Aorta (tissue), 5 donors: ENCODE data around the gene STK10. TPM values are rescaled to one million over a fixed set of nuclear protein-coding genes. Genes with fewer than 3 reads are reported as not detected.

Experiments used
- ATAC-seq: fragments of 200-7000 bp; cut with Tn5 transposase; one replicate; pipeline ENCODE4 v1.9.1; 2022; ENCODE audit warnings: moderate library complexity; ENCODE audit not compliant: low FRiP score
- DNase-seq, 2 donors: peaks; one replicate each; pipeline ENCODE4 v3.0.0-alpha.2; 2020
- H3K27ac ChIP-seq, 2 donors: one replicate each; pipeline ENCODE4 v1.5.1; 2013; ENCODE audit warnings: low read length in 2 of 2, mild to moderate bottlenecking in 2 of 2, moderate library complexity in 2 of 2, control low read depth in 1 of 2, inconsistent platforms in 1 of 2, low read depth in 1 of 2
- H3K27me3 ChIP-seq, 2 donors: one replicate each; pipeline ENCODE4 v1.6.1; 2013; ENCODE audit warnings: control low read depth in 1 of 2, low read length in 1 of 2, mild to moderate bottlenecking in 1 of 2, moderate library complexity in 1 of 2; ENCODE audit not compliant: insufficient read depth in 2 of 2, control insufficient read depth in 1 of 2
- H3K36me3 ChIP-seq, 2 donors: one replicate each; pipeline ENCODE4 v1.6.1; 2013; ENCODE audit warnings: control low read depth in 1 of 2, low read length in 1 of 2, mild to moderate bottlenecking in 1 of 2; ENCODE audit not compliant: insufficient read depth in 2 of 2, control insufficient read depth in 1 of 2
- H3K4me1 ChIP-seq, 2 donors: one replicate each; pipeline ENCODE4 v1.6.1; 2013; ENCODE audit warnings: low read length in 2 of 2, control low read depth in 1 of 2, mild to moderate bottlenecking in 1 of 2, moderate library complexity in 1 of 2; ENCODE audit not compliant: insufficient read depth in 2 of 2, control insufficient read depth in 1 of 2
- H3K4me3 ChIP-seq, 2 donors: one replicate each; pipeline ENCODE4 v1.5.1; 2013; ENCODE audit warnings: low read length in 2 of 2, control low read depth in 1 of 2, mild to moderate bottlenecking in 1 of 2
- H3K9me3 ChIP-seq: one replicate; pipeline ENCODE4 v1.6.1; 2013; ENCODE audit warnings: mild to moderate bottlenecking, low read length; ENCODE audit not compliant: control insufficient read depth
- WGBS, 2 donors: extraction: QIAGEN DNeasy Blood & Tissue Kit; methylation state at CpG; one replicate each; pipeline ENCODE4 v1.1.7; 2013; 5-methylcytosine and 5-hydroxymethylcytosine counted together
- intact Hi-C, 2 donors: fragments of 100-400 bp; cut with DNase I; formaldehyde crosslinking; loops; one replicate each; pipeline versions ENCODE4 v1.14.2 to v1.15.0; 2022
- polyA plus RNA-seq, 2 donors: library from polyadenylated mRNA; stranded (reverse); fragments of 200-250 nt; gene quantifications; one replicate each; pipeline ENCODE4 v1.2.3, GENCODE V29; 2013
- total RNA-seq, 2 donors: library from RNA; stranded (reverse); fragmentation: NEBNext Ultra II Directional; extraction: Animal tissue kit (Norgen Biotek cat#: 25700); gene quantifications; one replicate each; pipeline ENCODE4 v1.2.1, GENCODE V29; 2021
- donor health status: healthy with polysubstance abuse.
- donor health status: Bipolar disorder and iron deficiency.
- donor health status: DM: no; HTN: no; CAD: no.
- donor health status: DM: no; HTN: no; CAD: no.
- donor health status: DM: yes; HTN: yes; CAD: no.

The STK10 gene
- total and polyA plus RNA-seq, 4 donors: 4.1 to 67.7 (median 18.8) TPM

DNA sequence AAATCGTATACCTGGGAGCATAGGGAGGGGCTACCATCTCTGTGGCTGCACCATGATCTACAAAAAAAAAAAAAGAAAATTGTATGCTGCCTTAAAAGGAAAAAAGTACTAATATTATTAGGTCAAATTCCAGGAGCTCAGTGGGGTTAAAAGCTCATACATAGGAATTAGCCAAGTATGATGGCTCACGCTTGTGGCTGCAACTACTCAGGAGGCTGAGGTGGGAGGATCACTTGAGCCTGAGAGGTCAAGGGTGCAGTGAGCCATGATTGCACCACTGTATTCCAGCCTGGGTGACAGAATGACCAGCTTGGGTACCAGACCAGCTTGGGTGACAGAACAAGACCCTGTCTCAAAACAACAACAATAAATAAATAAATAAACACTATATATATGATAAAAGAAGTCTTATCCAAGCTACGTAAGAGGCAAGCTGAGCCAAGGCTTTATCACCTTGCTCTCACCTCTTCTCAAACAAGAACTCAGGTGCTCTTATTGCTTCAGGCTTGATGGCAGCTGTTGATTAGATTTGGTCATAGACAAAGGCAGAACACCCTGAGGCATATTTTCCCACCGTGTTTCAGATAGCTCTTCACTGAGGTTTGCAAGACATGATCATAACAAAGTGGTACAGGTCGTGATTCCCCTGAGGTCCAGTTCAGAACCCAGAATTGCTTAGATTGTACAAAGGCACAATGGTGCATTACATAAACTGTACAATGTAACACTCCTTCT, 178.3 kb downstream of the STK10 start:
- Histone ChIP-seq H3K9me3 (no peaks in the 10 kb centered on the region), H3K4me1 (no peaks in the 10 kb centered on the region), H3K27ac (no peak overlapping the region), H3K27me3 (no peaks in the 10 kb centered on the region), H3K36me3 (no peaks in the 10 kb centered on the region), H3K4me3 (no peak overlapping the region)
- DNase-seq: no peak
- intact Hi-C loops: loop anchor here in 1 of 2 donors (5.0 to 10.0 kb wide), 3 partner anchors 37 to 275 kb away; partner anchors contain the start of gene UBTD2
- ATAC-seq: no peak
- 71% methylated on average over 5 of the region's 5 CpGs for WGBS, 2 donors

DNA sequence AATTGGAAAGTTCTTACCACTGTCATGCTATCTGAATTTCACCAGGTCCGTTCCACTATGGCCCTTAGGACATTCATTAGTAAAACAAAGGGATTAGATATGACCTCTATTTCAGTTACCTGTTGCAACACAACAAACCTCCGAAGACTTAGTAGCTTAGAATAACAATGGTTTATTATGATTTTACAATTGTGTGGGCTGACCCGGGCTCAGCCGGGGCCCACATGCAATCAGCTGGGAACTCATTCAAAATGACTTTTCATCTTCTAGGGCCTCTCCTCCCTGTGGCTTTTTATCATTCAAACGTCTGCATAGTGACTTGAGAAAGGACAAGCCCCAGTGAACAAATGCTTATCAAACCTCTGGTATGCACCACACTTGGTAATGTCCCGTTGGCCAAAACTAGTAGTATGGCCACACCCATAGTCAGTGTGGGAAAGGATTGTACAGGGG, 179.3 kb downstream of the STK10 start:
- no peak overlapping the region for H3K27ac ChIP-seq
- H3K27me3 ChIP-seq: no peaks in the 10 kb centered on the region
- WGBS, 2 donors: 49% methylated on average over 6 of the region's 6 CpGs
- no peak overlapping the region for H3K4me3 ChIP-seq
- ATAC-seq (no peak), DNase-seq (no peak)
- no peaks in the 10 kb centered on the region for H3K36me3 ChIP-seq
- intact Hi-C loops: loop anchor here in 1 of 2 donors (5.0 to 10.0 kb wide), 3 partner anchors 36 to 276 kb away; partner anchors contain the start of gene UBTD2
- H3K9me3 ChIP-seq: no peaks in the 10 kb centered on the region
- H3K4me1 ChIP-seq: no peaks in the 10 kb centered on the region

DNA sequence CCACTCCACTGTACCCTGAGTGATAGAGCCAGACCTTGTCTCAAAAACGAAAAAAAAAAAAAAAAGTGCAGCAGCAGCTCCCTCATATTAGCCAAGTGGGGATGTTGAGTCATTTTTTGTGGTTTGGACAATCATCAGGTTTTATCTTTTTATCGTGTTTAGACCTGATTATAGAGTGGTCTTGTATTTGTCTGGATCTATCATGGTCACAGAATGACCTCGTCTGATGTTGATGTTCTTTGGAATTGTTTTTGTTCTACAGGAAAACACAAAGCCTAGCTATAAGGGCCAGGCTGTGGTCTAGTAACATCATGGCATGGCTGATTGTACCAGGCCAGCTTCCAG, 179.9 kb downstream of the STK10 start:
- no peaks in the 10 kb centered on the region for H3K4me1 ChIP-seq

DNA sequence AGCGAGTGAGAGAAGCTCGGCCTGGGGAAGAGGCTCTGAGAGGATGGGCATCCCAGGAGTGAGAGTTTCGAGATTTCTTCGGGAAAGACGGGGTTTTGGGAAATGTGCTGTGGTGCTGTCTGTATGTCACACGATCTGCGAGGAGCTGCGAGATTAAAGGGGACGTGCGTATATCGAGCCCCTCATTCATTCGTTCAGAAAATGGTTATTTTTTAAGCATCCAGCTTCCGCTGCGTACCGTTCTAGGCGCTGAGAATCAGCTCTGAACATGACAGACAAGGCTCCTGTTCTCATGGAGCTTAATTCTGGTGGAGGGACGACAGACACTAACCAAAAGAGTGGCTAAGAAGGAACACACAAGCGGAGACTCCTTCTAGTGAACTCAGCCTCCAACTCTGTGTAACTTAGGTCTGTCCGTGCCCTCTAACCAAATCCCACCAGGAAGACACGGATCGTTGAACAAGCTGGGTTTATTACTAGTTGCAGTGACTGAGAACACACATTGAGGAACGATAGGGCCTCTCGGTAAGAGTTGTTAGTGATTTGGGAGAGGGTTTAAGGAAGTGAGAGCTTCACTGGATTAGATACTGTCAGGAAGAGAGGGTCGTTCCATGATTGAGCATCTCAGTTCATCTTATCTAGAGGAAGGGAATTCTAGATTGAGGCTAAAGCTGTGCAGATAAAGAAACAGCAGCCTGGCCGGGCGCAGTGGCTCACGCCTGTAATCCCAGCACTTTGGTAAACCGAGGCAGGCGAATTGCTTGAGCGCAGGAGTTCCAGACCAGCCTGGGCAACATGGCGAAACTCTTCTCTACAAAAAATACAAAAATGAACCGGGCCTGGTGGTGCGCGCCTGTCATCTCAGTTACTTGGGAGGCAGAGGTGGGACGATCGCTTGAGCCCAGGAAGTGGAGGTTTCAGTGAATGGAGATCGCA, 180.6 kb downstream of the STK10 start:
- WGBS, 2 donors: 27% methylated on average over 37 of the region's 37 CpGs
- H3K27ac ChIP-seq: peak overlapping the region in 1 of 2 donors; percentile 93
- DNase-seq: no peak
- peak overlapping the region; percentile 79 to 92 for H3K4me3 ChIP-seq
- no peaks in the 10 kb centered on the region for H3K27me3 ChIP-seq
- H3K36me3 ChIP-seq: no peaks in the 10 kb centered on the region
- ATAC-seq: no peak
- no peaks in the 10 kb centered on the region for H3K4me1 ChIP-seq
- intact Hi-C loops: loop anchor here in 1 of 2 donors (5.0 to 10.0 kb wide), 3 partner anchors 35 to 277 kb away; partner anchors contain the start of gene UBTD2
- H3K9me3 ChIP-seq: no peaks in the 10 kb centered on the region

More for the DNA sequence above, 179.9 kb downstream of the STK10 start:
- DNase-seq (no peak), ATAC-seq (no peak)
- H3K27me3 ChIP-seq: no peaks in the 10 kb centered on the region
- H3K36me3 ChIP-seq: no peaks in the 10 kb centered on the region
- H3K4me3 ChIP-seq: no peak overlapping the region
- no peak overlapping the region for H3K27ac ChIP-seq
- 38 to 42% methylated on average over 3 of the region's 3 CpGs for WGBS, 2 donors
- no peaks in the 10 kb centered on the region for H3K9me3 ChIP-seq
- intact Hi-C loops: loop anchor here in 1 of 2 donors (5.0 to 10.0 kb wide), 3 partner anchors 36 to 277 kb away; partner anchors contain the start of gene UBTD2

DNA sequence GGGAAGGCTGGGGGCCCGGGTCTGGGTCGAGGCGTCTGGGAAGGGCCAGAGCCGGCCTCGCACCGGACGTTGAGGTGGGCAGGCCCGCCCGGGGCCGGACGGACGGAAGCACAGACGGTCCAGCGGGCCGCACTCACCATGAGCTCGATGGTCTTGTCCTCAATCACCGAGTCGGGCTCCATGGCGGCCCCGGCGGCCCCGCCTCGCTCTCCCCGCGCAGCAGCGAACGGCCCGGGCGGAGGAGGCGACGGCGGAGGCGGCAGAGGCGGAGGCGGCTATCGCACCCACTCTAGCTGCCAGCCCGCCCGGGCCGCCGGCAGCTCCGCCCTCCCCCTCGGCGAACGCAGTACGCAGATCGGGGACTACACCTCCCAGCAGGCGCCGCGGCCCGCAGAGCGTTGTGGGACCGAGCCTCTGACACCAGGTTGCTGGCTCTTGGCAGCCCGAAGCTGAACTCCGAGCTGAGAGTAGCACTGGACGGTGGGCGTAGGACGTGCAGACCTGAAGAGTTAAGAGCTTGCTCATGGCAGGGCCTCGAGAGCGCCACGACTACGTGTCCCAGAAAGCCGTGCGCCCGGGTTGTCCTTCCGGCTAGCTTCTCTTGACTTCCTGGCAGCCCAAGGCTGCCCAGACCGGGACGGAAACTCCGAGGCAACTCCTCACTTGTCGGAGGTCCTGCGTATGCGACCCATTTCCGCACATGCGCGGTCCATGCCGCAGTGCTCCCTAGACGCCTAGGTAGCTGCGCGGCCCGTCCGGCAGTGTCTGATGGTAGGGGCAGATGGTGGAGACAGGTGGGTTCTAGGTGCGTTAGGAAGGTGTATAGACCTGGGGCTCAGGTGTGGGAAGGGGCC, 181.5 kb downstream of the STK10 start, which contains the start of gene FBXW11:
Gene FBXW11 (minus strand): TSS at position 318 of the 854 bp plus-strand sequence. CDS start 136 bp downstream, at position 182.
- WGBS, 2 donors: 0% methylated on average over 70 to 81 of the region's 81 CpGs
- peak; percentile 97 for ATAC-seq

DNA sequence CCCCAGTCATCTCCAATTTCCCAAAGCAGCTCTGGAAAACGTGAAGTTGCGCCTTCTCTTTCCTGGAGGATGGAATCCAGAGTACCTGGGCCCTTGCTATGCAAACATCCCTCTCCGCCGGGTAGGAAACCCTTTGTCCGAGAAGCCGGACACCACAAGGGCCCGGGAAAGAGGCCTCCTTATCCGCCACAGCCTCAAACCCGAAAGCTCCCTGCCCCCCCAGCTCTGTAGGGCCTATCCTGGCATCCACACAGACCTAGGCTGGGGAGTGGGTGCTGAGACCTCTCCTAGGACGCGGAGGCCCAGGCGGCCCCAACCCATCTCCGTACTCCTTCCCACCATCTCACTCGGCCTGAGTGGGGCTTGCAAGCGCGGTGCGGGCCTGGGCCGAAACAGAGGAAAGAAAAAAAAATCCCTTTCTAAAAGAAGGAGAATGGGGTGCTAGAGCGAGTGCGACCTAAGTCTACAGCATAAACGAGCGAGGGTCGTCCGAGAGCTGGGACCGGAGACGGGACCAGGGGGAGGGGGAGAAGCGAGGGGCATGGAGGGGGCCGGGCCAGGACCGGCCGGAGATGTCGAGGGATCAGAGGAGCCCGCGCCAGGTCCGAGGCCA, 182.2 kb downstream of the STK10 start:
- peak overlapping the region; percentile 92 to 96 for H3K27ac ChIP-seq
- WGBS, 2 donors: 0% methylated on average over 33 to 34 of the region's 34 CpGs
- peaks cover 0 to under 1% of the 10 kb centered on the region in 2 donors for H3K4me1 ChIP-seq
- intact Hi-C loops: loop anchor here in 1 of 2 donors (5.0 to 10.0 kb wide), 3 partner anchors 34 to 279 kb away; partner anchors contain the start of gene UBTD2
- no peaks in the 10 kb centered on the region for H3K36me3 ChIP-seq
- ATAC-seq: peak; percentile 34
- peak in 1 of 2 donors; percentile 75 for DNase-seq
- no peaks in the 10 kb centered on the region for H3K9me3 ChIP-seq
- no peaks in the 10 kb centered on the region for H3K27me3 ChIP-seq
- peak overlapping the region; percentile 78 to 92 for H3K4me3 ChIP-seq

More for the DNA sequence above, 181.5 kb downstream of the STK10 start, which contains the start of gene FBXW11:
- H3K27me3 ChIP-seq: no peaks in the 10 kb centered on the region
- no peaks in the 10 kb centered on the region for H3K9me3 ChIP-seq
- no peaks in the 10 kb centered on the region for H3K4me1 ChIP-seq
- H3K27ac ChIP-seq: peak within 1 kb of the TSS; percentile 92 to 96
- H3K4me3 ChIP-seq: peak within 1 kb of the TSS; percentile 79 to 92
- no peaks in the 10 kb centered on the region for H3K36me3 ChIP-seq
- intact Hi-C loops: loop anchor here in 1 of 2 donors (5.0 to 10.0 kb wide), 3 partner anchors 34 to 278 kb away; partner anchors contain the start of gene UBTD2
- peak; percentile 98 to 99 for DNase-seq

DNA sequence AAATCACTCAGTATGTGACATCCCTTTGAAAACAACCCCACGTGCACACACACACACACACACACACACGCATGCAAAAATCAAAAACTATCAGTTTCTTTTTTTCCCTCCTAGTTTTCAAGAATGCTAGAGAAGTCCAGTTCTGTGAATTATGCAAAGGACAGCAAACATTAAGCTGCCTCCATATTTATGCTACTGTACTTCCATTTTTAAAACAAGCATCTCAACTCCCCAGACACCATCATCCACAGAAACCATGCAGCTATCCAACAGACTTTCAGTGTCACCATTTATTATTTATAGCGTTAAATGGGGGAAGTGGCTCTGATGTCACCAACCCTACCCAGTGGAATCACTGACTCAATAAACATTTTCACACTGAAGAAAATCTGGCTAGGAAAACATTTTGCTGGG, 183.2 kb downstream of the STK10 start:
- peak overlapping the region; percentile 78 to 92 for H3K4me3 ChIP-seq

More for the DNA sequence above, 183.2 kb downstream of the STK10 start:
- H3K27ac ChIP-seq: peak overlapping the region in 1 of 2 donors; percentile 96
- H3K36me3 ChIP-seq: no peaks in the 10 kb centered on the region
- no peaks in the 10 kb centered on the region for H3K9me3 ChIP-seq
- 3% methylated on average over 3 of the region's 3 CpGs for WGBS, 2 donors
- ATAC-seq (no peak), DNase-seq (no peak)
- H3K27me3 ChIP-seq: no peaks in the 10 kb centered on the region
- intact Hi-C loops: loop anchor here in 1 of 2 donors (5.0 to 10.0 kb wide), 3 partner anchors 33 to 280 kb away; partner anchors contain the start of gene UBTD2
- H3K4me1 ChIP-seq: peaks cover 2 to 3% of the 10 kb centered on the region in 2 donors
